Measurements from ENCODE around the gene PFKFB4.

Gene PFKFB4

DNA sequence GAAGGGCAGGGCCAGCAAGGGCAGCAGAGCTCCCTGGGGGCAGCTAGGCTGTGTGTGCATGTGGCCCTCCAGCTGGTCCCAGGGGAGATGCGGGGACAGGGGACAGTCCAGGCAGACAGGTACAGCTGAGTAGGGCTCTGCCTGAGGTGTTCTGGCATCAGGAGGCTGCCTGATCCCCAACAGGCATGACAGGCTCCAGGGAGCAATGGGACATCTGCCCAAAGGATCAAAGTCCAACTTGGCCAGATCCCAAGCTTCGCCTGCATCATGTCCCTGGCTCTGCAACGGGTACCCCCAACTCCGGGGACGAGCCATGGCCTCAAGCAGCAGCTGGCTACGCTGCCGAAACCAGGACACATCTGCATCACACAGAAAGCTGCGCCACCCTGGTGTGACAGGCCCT, 88.3 kb downstream of the PFKFB4 start:
- no peak for DNase-seq
- Histone ChIP-seq H3K27me3 (ENCODE audit: insufficient read depth, low read depth, severe bottlenecking) (no peaks in the 10 kb centered on the region), H3K27ac (no peak overlapping the region), H3K4me3 (ENCODE audit: low read depth, low read length) (no peak overlapping the region), H3K36me3 (peaks cover 20% of the 10 kb centered on the region), H3K9me3 (ENCODE audit: severe bottlenecking) (no peaks in the 10 kb centered on the region)
- TF ChIP-seq, protein P1, sequence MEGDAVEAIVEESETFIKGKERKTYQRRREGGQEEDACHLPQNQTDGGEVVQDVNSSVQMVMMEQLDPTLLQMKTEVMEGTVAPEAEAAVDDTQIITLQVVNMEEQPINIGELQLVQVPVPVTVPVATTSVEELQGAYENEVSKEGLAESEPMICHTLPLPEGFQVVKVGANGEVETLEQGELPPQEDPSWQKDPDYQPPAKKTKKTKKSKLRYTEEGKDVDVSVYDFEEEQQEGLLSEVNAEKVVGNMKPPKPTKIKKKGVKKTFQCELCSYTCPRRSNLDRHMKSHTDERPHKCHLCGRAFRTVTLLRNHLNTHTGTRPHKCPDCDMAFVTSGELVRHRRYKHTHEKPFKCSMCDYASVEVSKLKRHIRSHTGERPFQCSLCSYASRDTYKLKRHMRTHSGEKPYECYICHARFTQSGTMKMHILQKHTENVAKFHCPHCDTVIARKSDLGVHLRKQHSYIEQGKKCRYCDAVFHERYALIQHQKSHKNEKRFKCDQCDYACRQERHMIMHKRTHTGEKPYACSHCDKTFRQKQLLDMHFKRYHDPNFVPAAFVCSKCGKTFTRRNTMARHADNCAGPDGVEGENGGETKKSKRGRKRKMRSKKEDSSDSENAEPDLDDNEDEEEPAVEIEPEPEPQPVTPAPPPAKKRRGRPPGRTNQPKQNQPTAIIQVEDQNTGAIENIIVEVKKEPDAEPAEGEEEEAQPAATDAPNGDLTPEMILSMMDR (IDR thresholded peaks at IDR 0.05; ENCODE audit: low read depth, low read length): no peak

All from WERI-Rb-1 (cell line).